Gastrocnemius medialis (tissue), 4 donors: ENCODE measurements around the gene ACVRL1. TPM values are rescaled to one million over a fixed set of nuclear protein-coding genes. Genes with fewer than 3 reads are reported as not detected.

ENCODE experiments used
- ATAC-seq, 2 donors: fragments of 150-250 bp; one replicate each; pipeline ENCODE4 v1.9.1; 2016
- DNase-seq, 2 donors: peaks; one replicate each; pipeline ENCODE4 v3.0.0-alpha.2; 2019
- H3K27ac ChIP-seq, 4 donors: fragments of 200-600 bp; sonication (generic); 1 replicate in 1 of 4; 2 replicates in 3 of 4; pipeline ENCODE4 v1.5.1; 2016 to 2018; ENCODE audit warnings: mild to moderate bottlenecking in 2 of 4, moderate library complexity in 1 of 4
- H3K27me3 ChIP-seq, 3 donors: fragments of 200-600 bp; sonication (generic) in 2 of 3; 1 replicate in 1 of 3; 2 replicates in 2 of 3; pipeline versions ENCODE4 v1.5.1 to v1.6.0; 2016 to 2019; ENCODE audit warnings: mild to moderate bottlenecking in 1 of 3, moderate library complexity in 1 of 3
- H3K36me3 ChIP-seq, 2 donors: fragments of 200-600 bp; sonication (generic) in 1 of 2; one replicate each; pipeline ENCODE4 v1.5.1; 2017 to 2018
- H3K4me1 ChIP-seq, 2 donors: fragments of 200-600 bp; sonication (generic) in 1 of 2; one replicate each; pipeline ENCODE4 v1.5.1; 2016 to 2017; ENCODE audit warnings: mild to moderate bottlenecking in 2 of 2
- H3K4me3 ChIP-seq, 4 donors: fragments of 200-600 bp; sonication (generic) in 3 of 4; 1 replicate in 1 of 4; 2 replicates in 3 of 4; pipeline ENCODE4 v1.5.1; 2016 to 2019; ENCODE audit warnings: mild to moderate bottlenecking in 2 of 4
- H3K9me3 ChIP-seq, 3 donors: fragments of 200-600 bp; sonication (generic) in 2 of 3; 1 replicate in 1 of 3; 2 replicates in 2 of 3; pipeline ENCODE4 v1.5.1; 2016 to 2019
- CTCF ChIP-seq, 5 experiments: fragments of 450-650 bp in 3 of 5; fragments of 200-600 bp in 2 of 5; sonication (generic) in 2 of 5; IDR thresholded peaks in 4 of 5; conservative IDR thresholded peaks in 1 of 5; 1 replicate in 4 of 5; 2 replicates in 1 of 5; pipeline ENCODE4 v1.5.1; 2016 to 2019; ENCODE audit warnings: antibody characterized with exemption in 5 of 5, mild to moderate bottlenecking in 3 of 5, moderate library complexity in 3 of 5
- POLR2A ChIP-seq, 2 donors: fragments of 450-650 bp; IDR thresholded peaks; one replicate each; pipeline ENCODE4 v1.6.1; 2017; ENCODE audit warnings: antibody characterized with exemption in 2 of 2, mild to moderate bottlenecking in 2 of 2, moderate library complexity in 2 of 2
- in situ Hi-C, 4 donors: fragments of 200-750 bp; cut with MboI; loops; one replicate each; pipeline versions ENCODE4 v1.15.0 to v1.8.0; 2017; ENCODE audit warnings: low sequenced_read_pairs in 4 of 4
- intact Hi-C: fragments of 100-400 bp; cut with DNase I; formaldehyde crosslinking; loops from one replicate; pipeline ENCODE4 v1.15.1; 2023; ENCODE audit warnings: low total_unique reads
- total RNA-seq, 4 donors: library from RNA; depleted of rRNA; stranded (reverse); fragments of >200 nt; gene quantifications; one replicate each; pipeline versions ENCODE4 v1.1.0 to v1.2.3, GENCODE V29; 2016

ACVRL1 gene
- total RNA-seq, 4 donors from 2014 or later: 37.1 to 53.5 (median 43.3) TPM

GRCh38 chr12:51960890-51961289 lies 53.6 kb downstream of the ACVRL1 start:
- Histone ChIP-seq H3K4me1 (peaks cover 33 to 34% of the 10 kb centered on the region in 2 donors), H3K36me3 (no peaks in the 10 kb centered on the region), H3K4me3 (no peak overlapping the region), H3K9me3 (no peaks in the 10 kb centered on the region), H3K27me3 (no peaks in the 10 kb centered on the region), H3K27ac (no peak overlapping the region)
- no peak for DNase-seq
- TF ChIP-seq POLR2A (IDR thresholded peaks at IDR 0.05) (no peak), CTCF (IDR thresholded peaks at IDR 0.05 in 4 of 5, conservative IDR thresholded peaks at IDR 0.05 in 1 of 5) (no peak)
- no peak for ATAC-seq
- intact Hi-C loops (no loop called here), in situ Hi-C loops (no loop called here)

GRCh38 chr12:51961834-51962233 lies 54.5 kb downstream of the ACVRL1 start:
- H3K4me1 ChIP-seq: peaks cover 25 to 28% of the 10 kb centered on the region in 2 donors
- TF ChIP-seq POLR2A (IDR thresholded peaks at IDR 0.05) (no peak), CTCF (IDR thresholded peaks at IDR 0.05 in 4 of 5, conservative IDR thresholded peaks at IDR 0.05 in 1 of 5) (no peak)
- no peaks in the 10 kb centered on the region for H3K27me3 ChIP-seq
- in situ Hi-C loops (no loop called here), intact Hi-C loops (no loop called here)
- H3K4me3 ChIP-seq: no peak overlapping the region
- H3K9me3 ChIP-seq: no peaks in the 10 kb centered on the region
- no peak overlapping the region for H3K27ac ChIP-seq
- ATAC-seq: no peak
- H3K36me3 ChIP-seq: no peaks in the 10 kb centered on the region
- no peak for DNase-seq

GRCh38 chr12:51962737-51963136 lies 55.4 kb downstream of the ACVRL1 start:
- TF ChIP-seq CTCF (IDR thresholded peaks at IDR 0.05 in 4 of 5, conservative IDR thresholded peaks at IDR 0.05 in 1 of 5) (no peak), POLR2A (IDR thresholded peaks at IDR 0.05) (no peak)
- Histone ChIP-seq H3K4me1 (peaks cover 21 to 28% of the 10 kb centered on the region in 2 donors), H3K4me3 (no peak overlapping the region), H3K27ac (no peak overlapping the region), H3K9me3 (no peaks in the 10 kb centered on the region), H3K36me3 (no peaks in the 10 kb centered on the region), H3K27me3 (no peaks in the 10 kb centered on the region)
- ATAC-seq (no peak), DNase-seq (no peak)
- in situ Hi-C loops: no loop called here
- intact Hi-C loops: no loop called here

GRCh38 chr12:51963477-51963876 lies 56.2 kb downstream of the ACVRL1 start:
- in situ Hi-C loops (no loop called here), intact Hi-C loops (no loop called here)
- Histone ChIP-seq H3K4me3 (no peak overlapping the region), H3K9me3 (no peaks in the 10 kb centered on the region), H3K36me3 (no peaks in the 10 kb centered on the region), H3K27ac (no peak overlapping the region), H3K4me1 (peaks cover 21 to 28% of the 10 kb centered on the region in 2 donors), H3K27me3 (no peaks in the 10 kb centered on the region)
- ATAC-seq: no peak
- DNase-seq: no peak
- TF ChIP-seq CTCF (IDR thresholded peaks at IDR 0.05 in 4 of 5, conservative IDR thresholded peaks at IDR 0.05 in 1 of 5) (no peak), POLR2A (IDR thresholded peaks at IDR 0.05) (no peak)

- DNase-seq (no peak), ATAC-seq (no peak)
- intact Hi-C loops (no loop called here), in situ Hi-C loops (loop anchor here in 3 of 4 donors (10.0 kb wide), 2 partner anchors 45 to 75 kb away; no protein-coding TSS in a partner anchor)
- Histone ChIP-seq H3K4me1 (peaks cover 33 to 40% of the 10 kb centered on the region in 2 donors), H3K9me3 (no peaks in the 10 kb centered on the region), H3K27me3 (no peaks in the 10 kb centered on the region), H3K36me3 (no peaks in the 10 kb centered on the region), H3K27ac (no peak overlapping the region), H3K4me3 (no peak overlapping the region)
- TF ChIP-seq POLR2A (IDR thresholded peaks at IDR 0.05): no peak
- no peak for TF ChIP-seq CTCF (IDR thresholded peaks at IDR 0.05 in 4 of 5, conservative IDR thresholded peaks at IDR 0.05 in 1 of 5)
Observed at GRCh38 chr12:51969643-51970042, 62.3 kb downstream of the ACVRL1 start.
